Mesodermal cell (in vitro differentiated cells): ENCODE results near the gene VANGL1.
A peak's percentile ranks its signal among the peaks of the same experiment; 100 is the strongest.

Experiments
- H3K27ac ChIP-seq: 2 replicates; pipeline ENCODE4 v1.7.0; 2013; ENCODE audit warnings: mild to moderate bottlenecking, low read depth, low read length, moderate library complexity; ENCODE audit not compliant: severe bottlenecking
- H3K36me3 ChIP-seq: 2 replicates; pipeline ENCODE4 v1.7.1; 2013; ENCODE audit warnings: mild to moderate bottlenecking, low read length, moderate library complexity; ENCODE audit not compliant: control insufficient read depth, insufficient read depth
- H3K4me1 ChIP-seq: one replicate; pipeline ENCODE4 v1.7.1; 2013; ENCODE audit warnings: mild to moderate bottlenecking, low read length; ENCODE audit not compliant: insufficient read depth, control insufficient read depth, poor library complexity, severe bottlenecking
- H3K4me3 ChIP-seq: 2 replicates; pipeline ENCODE4 v1.7.0; 2013; ENCODE audit warnings: low read length, control low read depth, mild to moderate bottlenecking; ENCODE audit not compliant: insufficient read depth, poor library complexity, severe bottlenecking; ENCODE audit errors: extremely low read depth
- H3K9me3 ChIP-seq: 2 replicates; pipeline ENCODE4 v1.7.1; 2013; ENCODE audit warnings: mild to moderate bottlenecking, low read length, moderate library complexity; ENCODE audit not compliant: control insufficient read depth
- WGBS, 2 experiments: methylation state at CpG; one replicate each; pipeline ENCODE4 v1.1.5; 2013; ENCODE audit warnings: missing lambda C conversion rate in 2 of 2; ENCODE audit not compliant: insufficient coverage in 2 of 2; 5-methylcytosine and 5-hydroxymethylcytosine counted together

VANGL1 gene

DNA sequence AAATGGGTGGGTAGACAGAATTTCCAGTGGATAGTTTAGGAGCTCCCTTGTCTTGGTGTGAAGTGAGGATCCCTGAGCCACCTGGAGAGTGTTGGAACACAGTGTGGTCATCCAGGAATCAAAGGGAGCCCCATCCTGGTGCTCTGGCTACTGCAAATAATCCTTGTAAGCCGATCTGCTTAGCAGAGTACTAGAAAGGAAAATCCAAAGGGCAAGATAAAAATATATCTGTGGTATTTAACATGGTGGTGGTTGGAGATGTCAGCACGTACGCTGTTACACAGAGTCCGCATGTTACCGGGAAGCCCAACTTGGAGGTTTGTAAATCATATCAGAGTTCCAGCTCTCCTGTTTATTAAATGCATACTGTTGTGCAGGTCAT, 39.0 kb downstream of the VANGL1 start:
- Histone ChIP-seq H3K4me3 (no peak overlapping the region), H3K27ac (no peak overlapping the region), H3K4me1 (peaks cover 32% of the 10 kb centered on the region), H3K9me3 (no peaks in the 10 kb centered on the region), H3K36me3 (peaks cover 31% of the 10 kb centered on the region)
- 98 to 100% methylated on average over 5 of the region's 5 CpGs for WGBS, 2 experiments

- WGBS, 2 experiments: 100% methylated on average over 3 to 4 of the region's 4 CpGs
- Histone ChIP-seq H3K9me3 (no peaks in the 10 kb centered on the region), H3K36me3 (peaks cover 36% of the 10 kb centered on the region)
These were observed 41.0 kb downstream of the VANGL1 start for GRCh38 chr1:115682792-115683191.

DNA sequence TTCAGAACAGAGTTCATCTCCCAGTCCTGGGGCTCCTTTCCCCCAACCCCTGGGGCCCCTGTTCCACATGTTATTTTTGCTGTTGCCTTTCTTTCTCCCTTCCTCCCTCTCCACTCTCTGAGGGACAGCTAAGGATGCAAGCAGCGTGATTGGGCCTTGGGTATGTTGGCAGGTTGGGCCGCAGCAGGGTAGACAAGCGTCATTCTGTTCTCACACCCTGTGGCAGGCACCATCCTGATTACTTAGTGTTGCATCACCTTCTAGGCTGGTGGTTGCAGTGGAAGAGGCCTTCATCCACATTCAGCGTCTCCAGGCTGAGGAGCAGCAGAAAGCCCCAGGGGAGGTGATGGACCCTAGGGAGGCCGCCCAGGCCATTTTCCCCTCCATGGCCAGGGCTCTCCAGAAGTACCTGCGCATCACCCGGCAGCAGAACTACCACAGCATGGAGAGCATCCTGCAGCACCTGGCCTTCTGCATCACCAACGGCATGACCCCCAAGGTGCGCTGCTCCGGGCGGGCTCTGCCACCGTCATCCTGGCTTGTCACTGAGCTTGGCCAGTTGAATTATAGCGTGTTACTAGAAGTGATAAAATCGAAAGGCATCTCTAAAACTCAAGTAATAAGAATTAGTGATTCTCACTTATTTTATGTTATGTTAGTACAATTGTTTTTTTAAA, 43.4 kb downstream of the VANGL1 start:
- 93 to 96% methylated on average over 5 to 11 of the region's 14 CpGs for WGBS, 2 experiments

More at GRCh38 chr1:115682792-115683191, 41.0 kb downstream of the VANGL1 start:
- peaks cover 18% of the 10 kb centered on the region for H3K4me1 ChIP-seq
- H3K27ac ChIP-seq: no peak overlapping the region
- H3K4me3 ChIP-seq: no peak overlapping the region

GRCh38 chr1:115687744-115688143, 46.0 kb downstream of the VANGL1 start:
- H3K9me3 ChIP-seq: no peaks in the 10 kb centered on the region
- H3K4me1 ChIP-seq: no peaks in the 10 kb centered on the region
- H3K27ac ChIP-seq: no peak overlapping the region
- H3K4me3 ChIP-seq: no peak overlapping the region
- WGBS, 2 experiments: no CpG with 5 or more reads among the region's 3 CpGs
- peaks cover 64% of the 10 kb centered on the region for H3K36me3 ChIP-seq

More for the DNA sequence above, 43.4 kb downstream of the VANGL1 start:
- H3K4me3 ChIP-seq: no peak overlapping the region
- H3K27ac ChIP-seq: no peak overlapping the region
- peaks cover 49% of the 10 kb centered on the region for H3K36me3 ChIP-seq
- no peaks in the 10 kb centered on the region for H3K4me1 ChIP-seq
- no peaks in the 10 kb centered on the region for H3K9me3 ChIP-seq

GRCh38 chr1:115690972-115691371, 49.2 kb downstream of the VANGL1 start:
- Histone ChIP-seq H3K9me3 (no peaks in the 10 kb centered on the region), H3K36me3 (peaks cover 44% of the 10 kb centered on the region), H3K4me3 (no peak overlapping the region), H3K27ac (no peak overlapping the region), H3K4me1 (no peaks in the 10 kb centered on the region)
- 85 to 87% methylated on average over 4 of the region's 8 CpGs for WGBS, 2 experiments

DNA sequence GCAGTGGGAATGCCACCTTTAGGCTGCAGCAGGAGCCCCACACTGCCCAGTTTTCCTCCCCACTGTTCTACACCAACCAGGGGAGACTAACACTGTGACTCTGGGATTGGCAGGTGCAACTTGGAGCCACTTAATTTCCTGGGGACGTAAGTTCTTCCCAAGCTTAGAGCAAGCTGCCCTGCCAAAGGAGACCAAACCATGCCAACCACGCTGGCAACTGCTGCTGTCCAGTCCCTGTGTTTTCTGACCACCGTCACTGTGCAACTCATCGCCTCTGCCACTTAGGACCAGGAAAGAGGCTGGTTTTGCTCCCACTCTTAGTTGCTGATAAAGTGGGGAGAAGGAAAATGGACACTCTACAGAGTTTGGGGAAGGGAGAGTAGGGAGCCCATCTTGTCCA, 50.5 kb downstream of the VANGL1 start:
- H3K4me1 ChIP-seq: no peaks in the 10 kb centered on the region
- H3K4me3 ChIP-seq: no peak overlapping the region
- H3K27ac ChIP-seq: no peak overlapping the region
- H3K9me3 ChIP-seq: no peaks in the 10 kb centered on the region
- H3K36me3 ChIP-seq: peaks cover 43% of the 10 kb centered on the region
- 93 to 98% methylated on average over 4 of the region's 4 CpGs for WGBS, 2 experiments

- Histone ChIP-seq H3K27ac (no peak overlapping the region), H3K9me3 (no peaks in the 10 kb centered on the region), H3K4me1 (no peaks in the 10 kb centered on the region), H3K36me3 (peaks cover 29% of the 10 kb centered on the region), H3K4me3 (no peak overlapping the region)
- 81 to 100% methylated on average over 2 of the region's 3 CpGs for WGBS, 2 experiments
These were observed 53.0 kb downstream of the VANGL1 start for GRCh38 chr1:115694805-115695204.

DNA sequence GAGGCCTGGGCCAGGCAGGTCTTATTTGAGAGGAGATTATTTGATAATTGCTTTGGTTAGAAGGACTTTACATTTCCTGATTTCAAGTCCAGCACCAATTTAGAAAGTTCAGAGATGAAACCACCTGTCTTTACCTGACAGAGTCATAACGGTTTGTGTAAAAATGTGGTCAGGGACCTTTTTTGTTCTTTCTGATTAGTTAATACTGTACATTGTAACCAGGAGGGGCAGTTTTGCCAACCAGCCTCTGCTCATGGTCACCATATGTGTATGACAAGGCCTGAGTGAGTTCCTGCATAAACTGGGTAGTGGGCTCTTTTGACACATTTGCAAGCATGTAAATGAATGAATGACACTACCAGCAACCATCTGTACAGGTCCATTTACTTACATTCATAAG, 55.8 kb downstream of the VANGL1 start:
- WGBS, 2 experiments: 100% methylated on average over 1 of the region's 1 CpG; no CpG with 5 or more reads in 1 of the 2 experiments
- Histone ChIP-seq H3K4me1 (no peaks in the 10 kb centered on the region), H3K9me3 (no peaks in the 10 kb centered on the region), H3K27ac (no peak overlapping the region), H3K36me3 (peaks cover 3% of the 10 kb centered on the region), H3K4me3 (no peak overlapping the region)

- 94% methylated on average over 2 of the region's 3 CpGs; no CpG with 5 or more reads in 1 of the 2 experiments for WGBS, 2 experiments
- Histone ChIP-seq H3K4me3 (no peak overlapping the region), H3K27ac (no peak overlapping the region), H3K4me1 (peaks cover 11% of the 10 kb centered on the region), H3K36me3 (no peaks in the 10 kb centered on the region), H3K9me3 (no peaks in the 10 kb centered on the region)
These were observed 59.3 kb downstream of the VANGL1 start for GRCh38 chr1:115701090-115701489.

DNA sequence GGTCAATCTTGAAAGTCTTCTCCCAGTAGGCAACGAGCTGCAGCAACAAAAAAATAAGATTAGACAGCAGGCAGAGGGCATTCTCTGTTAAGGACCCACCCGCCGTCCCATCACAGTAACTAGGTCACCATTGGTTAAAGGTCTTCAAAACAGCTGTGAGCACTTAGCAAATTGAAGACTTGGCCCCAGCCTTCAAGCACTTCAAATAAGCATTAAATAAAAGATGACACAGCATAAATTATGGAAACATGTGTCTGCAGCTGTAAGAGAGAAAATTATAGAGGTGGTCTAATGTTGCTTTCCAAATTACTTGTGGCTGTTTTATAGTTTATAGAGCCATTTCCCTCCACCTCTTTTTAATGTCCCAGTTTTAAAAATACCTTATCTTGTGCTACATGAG, 61.2 kb downstream of the VANGL1 start:
- WGBS, 2 experiments: 86 to 100% methylated on average over 3 of the region's 3 CpGs
- no peak overlapping the region for H3K27ac ChIP-seq

GRCh38 chr1:115705085-115705951, 63.5 kb downstream of the VANGL1 start:
- Histone ChIP-seq H3K4me3 (no peak overlapping the region), H3K27ac (peak overlapping the region; percentile 41), H3K36me3 (no peaks in the 10 kb centered on the region), H3K9me3 (no peaks in the 10 kb centered on the region), H3K4me1 (peaks cover 19% of the 10 kb centered on the region)
- 83% methylated on average over 10 to 11 of the region's 12 CpGs for WGBS, 2 experiments

More for the DNA sequence above, 61.2 kb downstream of the VANGL1 start:
- no peaks in the 10 kb centered on the region for H3K36me3 ChIP-seq
- peaks cover 19% of the 10 kb centered on the region for H3K4me1 ChIP-seq
- no peak overlapping the region for H3K4me3 ChIP-seq
- H3K9me3 ChIP-seq: no peaks in the 10 kb centered on the region
